ENCODE data around the gene CKS1B.
"Not testable (repeated sequence)": the region's sequence is repeated elsewhere in the genome, so short reads cannot be mapped to it uniquely, and the experiment has no call there.

CKS1B gene

GRCh38 chr1:154982341-154982740 lies 7.9 kb downstream of the CKS1B start:
- Histone ChIP-seq H4K20me1 (ENCODE audit: insufficient read depth, low read length) (no peaks in the 10 kb centered on the region), H3K4me3 (ENCODE audit: low read length) (peak overlapping the region; percentile 68), H3K27me3 (replicated peaks; ENCODE audit: insufficient read depth, low read length) (no peaks in the 10 kb centered on the region), H3K4me2 (ENCODE audit: low read depth, low read length) (peak overlapping the region; percentile 81), H3K36me3 (replicated peaks; ENCODE audit: insufficient read depth, low read length) (peaks cover 9% of the 10 kb centered on the region), H3K9me3 (replicated peaks; ENCODE audit: insufficient read depth, low read length) (no peaks in the 10 kb centered on the region), H3K4me1 (ENCODE audit: low read length) (peaks cover 5% of the 10 kb centered on the region; the same call in 1 of the 2 replicates), H3K79me2 (ENCODE audit: low read length) (peaks cover 87% of the 10 kb centered on the region), H3K9ac (ENCODE audit: low read length) (peak overlapping the region; percentile 62), H2AFZ (ENCODE audit: low read length) (peak overlapping the region; percentile 57), H3K9me2 (replicated peaks; ENCODE audit: insufficient read depth, low read length) (no peaks in the 10 kb centered on the region), H3K27ac (ENCODE audit: low read length) (peak overlapping the region; percentile 53), H3F3A (ENCODE audit: insufficient read depth, low read length) (peaks cover 39% of the 10 kb centered on the region)
- TF ChIP-seq EZH2phosphoT487 (IDR thresholded peaks at IDR 0.05; ENCODE audit: low read length) (no peak), CTCF (IDR thresholded peaks at IDR 0.05; ENCODE audit: low read length) (no peak), EZH2 (optimal IDR thresholded peaks at IDR 0.05; ENCODE audit: low read depth, low read length) (no peak)
- DNase-seq: peak; percentile 13

GRCh38 chr1:154982897-154983648 lies 8.6 kb downstream of the CKS1B start, which contains the start of gene FLAD1:
TSS of gene FLAD1 (plus strand) at chr1:154983344. CDS start at chr1:154983695, 351 bp downstream.
- TF ChIP-seq EZH2phosphoT487 (IDR thresholded peaks at IDR 0.05; ENCODE audit: low read length): no peak
- H3K27me3 ChIP-seq (replicated peaks; ENCODE audit: insufficient read depth, low read length): no peaks in the 10 kb centered on the region
- peaks cover 5% of the 10 kb centered on the region; the same call in 1 of the 2 replicates for H3K4me1 ChIP-seq (ENCODE audit: low read length)
- peaks cover 14% of the 10 kb centered on the region for H3K36me3 ChIP-seq (replicated peaks; ENCODE audit: insufficient read depth, low read length)
- H3K9me3 ChIP-seq (replicated peaks; ENCODE audit: insufficient read depth, low read length): no peaks in the 10 kb centered on the region
- peak within 1 kb of the TSS; percentile 56 for H3K27ac ChIP-seq (ENCODE audit: low read length)
- no peaks in the 10 kb centered on the region for H4K20me1 ChIP-seq (ENCODE audit: insufficient read depth, low read length)
- H3K4me2 ChIP-seq (ENCODE audit: low read depth, low read length): peak within 1 kb of the TSS; percentile 92
- H3K9me2 ChIP-seq (replicated peaks; ENCODE audit: insufficient read depth, low read length): no peaks in the 10 kb centered on the region
- peaks cover 34% of the 10 kb centered on the region for H3F3A ChIP-seq (ENCODE audit: insufficient read depth, low read length)
- H3K79me2 ChIP-seq (ENCODE audit: low read length): peaks cover 87% of the 10 kb centered on the region
- H3K4me3 ChIP-seq (ENCODE audit: low read length): peak within 1 kb of the TSS; percentile 86
- H3K9ac ChIP-seq (ENCODE audit: low read length): peak within 1 kb of the TSS; percentile 79
- peak; percentile 100 for DNase-seq
- peak within 1 kb of the TSS; percentile 57 for H2AFZ ChIP-seq (ENCODE audit: low read length)

GRCh38 chr1:154983776-154984466 lies 9.4 kb downstream of the CKS1B start:
- Histone ChIP-seq H3F3A (ENCODE audit: insufficient read depth, low read length) (peaks cover 34% of the 10 kb centered on the region), H3K27ac (ENCODE audit: low read length) (peak overlapping the region; percentile 56; the same call in 1 of the 2 replicates), H2AFZ (ENCODE audit: low read length) (no peak overlapping the region), H3K9me2 (replicated peaks; ENCODE audit: insufficient read depth, low read length) (no peaks in the 10 kb centered on the region), H3K27me3 (replicated peaks; ENCODE audit: insufficient read depth, low read length) (no peaks in the 10 kb centered on the region), H3K4me3 (ENCODE audit: low read length) (peak overlapping the region; percentile 86), H3K79me2 (ENCODE audit: low read length) (peaks cover 90% of the 10 kb centered on the region), H3K9me3 (replicated peaks; ENCODE audit: insufficient read depth, low read length) (no peaks in the 10 kb centered on the region), H3K36me3 (replicated peaks; ENCODE audit: insufficient read depth, low read length) (peaks cover 17% of the 10 kb centered on the region), H3K4me2 (ENCODE audit: low read depth, low read length) (peak overlapping the region; percentile 92), H3K9ac (ENCODE audit: low read length) (peak overlapping the region; percentile 79), H3K4me1 (ENCODE audit: low read length) (peaks cover 5% of the 10 kb centered on the region; the same call in 1 of the 2 replicates), H4K20me1 (ENCODE audit: insufficient read depth, low read length) (no peaks in the 10 kb centered on the region)
- peak; percentile 50 for DNase-seq
- no peak for TF ChIP-seq EZH2phosphoT487 (IDR thresholded peaks at IDR 0.05; ENCODE audit: low read length)
- 0 out of 2 replicates have a peak, but pooled peaks have one; percentile 19 for TF ChIP-seq CTCF (IDR thresholded peaks at IDR 0.05; ENCODE audit: low read length)

- not testable (repeated sequence) for H3K27me3 ChIP-seq (replicated peaks; ENCODE audit: insufficient read depth, low read length); H3K4me2 ChIP-seq (ENCODE audit: low read depth, low read length); H3K4me1 ChIP-seq (ENCODE audit: low read length); H4K20me1 ChIP-seq (ENCODE audit: insufficient read depth, low read length); H3K27ac ChIP-seq (ENCODE audit: low read length); DNase-seq; H3K4me3 ChIP-seq (ENCODE audit: low read length); H2AFZ ChIP-seq (ENCODE audit: low read length); H3K9me2 ChIP-seq (replicated peaks; ENCODE audit: insufficient read depth, low read length); H3K9ac ChIP-seq (ENCODE audit: low read length); H3K9me3 ChIP-seq (replicated peaks; ENCODE audit: insufficient read depth, low read length)
- Histone ChIP-seq H3F3A (ENCODE audit: insufficient read depth, low read length) (peaks cover 30% of the 10 kb centered on the region), H3K36me3 (replicated peaks; ENCODE audit: insufficient read depth, low read length) (peaks cover 16% of the 10 kb centered on the region), H3K79me2 (ENCODE audit: low read length) (peaks cover 81% of the 10 kb centered on the region)
These were observed 12.3 kb downstream of the CKS1B start for GRCh38 chr1:154986736-154987135.
